Measurements from ENCODE around the gene IGSF3.
"Not testable (repeated sequence)": the region's sequence is repeated elsewhere in the genome, so short reads cannot be mapped to it uniquely, and the experiment has no call there.

IGSF3 gene

DNA sequence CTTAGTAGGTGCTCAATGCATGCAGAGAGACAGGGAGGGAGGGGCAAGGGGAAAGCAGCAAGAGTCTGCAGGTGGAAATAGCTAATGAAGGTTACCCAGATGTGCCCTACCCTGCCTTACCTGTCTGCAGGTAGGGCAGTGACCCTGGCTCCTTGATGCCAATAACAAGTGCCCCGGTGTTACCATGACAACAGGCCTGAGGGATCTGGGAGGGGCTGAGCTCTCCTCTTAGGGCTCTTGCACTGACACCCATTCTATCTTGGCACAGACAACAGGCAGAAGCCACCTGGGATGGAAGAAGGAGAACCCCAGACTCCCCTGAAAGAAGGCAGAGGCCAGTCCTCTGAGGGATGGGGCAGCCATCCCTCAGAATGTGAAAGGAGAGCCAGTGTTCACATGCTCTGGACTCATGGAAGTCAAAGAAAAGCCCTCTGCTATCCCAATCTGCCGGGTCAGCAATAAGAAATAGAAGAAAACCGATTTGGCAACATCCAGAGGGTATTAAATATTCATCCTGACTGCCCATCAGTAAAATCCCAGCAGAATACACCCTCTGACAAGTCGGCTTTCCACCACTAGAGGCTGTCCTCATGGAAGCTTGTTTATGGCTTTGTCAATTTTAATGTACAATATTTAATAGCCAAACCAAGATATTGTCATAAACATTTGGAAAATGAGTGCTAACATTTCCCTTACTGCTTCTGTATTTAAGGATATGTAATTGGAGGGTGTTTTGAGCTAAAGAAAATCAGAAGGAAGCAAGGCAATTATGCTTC is 72.3 kb downstream of the IGSF3 start:
- not testable (repeated sequence) for DNase-seq

DNA sequence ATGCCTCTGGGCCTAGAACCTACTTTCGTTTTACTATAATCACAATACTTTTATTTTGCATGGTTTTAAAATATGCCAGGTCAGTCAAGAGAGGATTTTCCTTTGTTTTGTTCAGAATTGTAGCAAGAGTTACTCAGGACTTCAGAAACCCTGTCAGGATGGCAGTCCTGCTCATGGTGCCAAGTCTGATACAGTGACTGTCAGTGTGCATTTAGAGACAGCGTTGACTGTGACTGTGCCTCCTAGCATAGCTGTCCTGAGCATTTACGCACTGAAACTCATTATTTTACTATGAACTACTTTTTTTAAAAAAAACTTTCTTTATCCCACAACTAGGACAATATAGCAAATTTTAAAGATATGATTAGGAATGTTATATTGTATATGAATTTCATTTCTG is 73.6 kb downstream of the IGSF3 start:
- not testable (repeated sequence) for DNase-seq

DNA sequence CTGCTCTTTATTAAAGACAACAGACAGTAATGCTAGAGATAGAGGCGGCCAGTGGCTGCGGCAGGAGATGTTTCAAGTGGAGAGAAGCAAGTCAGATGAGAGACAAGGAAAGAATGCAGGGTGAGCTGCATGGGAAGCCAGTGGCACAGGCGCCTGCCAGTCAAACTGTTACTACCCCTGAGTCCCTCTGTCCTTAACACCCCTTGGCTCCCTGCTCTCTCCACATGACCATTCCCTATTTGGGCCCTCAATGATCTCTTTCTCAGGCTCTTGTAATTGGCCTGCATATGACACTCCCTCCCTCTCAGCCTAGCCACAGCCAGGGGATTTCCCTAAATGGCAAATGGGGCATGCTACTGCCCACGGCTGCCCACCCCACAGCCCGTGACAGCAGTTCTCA is 74.1 kb downstream of the IGSF3 start:
- not testable (repeated sequence) for DNase-seq

GRCh38 chr1:116591951-116592605 is 75.5 kb downstream of the IGSF3 start:
- DNase-seq: not testable (repeated sequence)

DNA sequence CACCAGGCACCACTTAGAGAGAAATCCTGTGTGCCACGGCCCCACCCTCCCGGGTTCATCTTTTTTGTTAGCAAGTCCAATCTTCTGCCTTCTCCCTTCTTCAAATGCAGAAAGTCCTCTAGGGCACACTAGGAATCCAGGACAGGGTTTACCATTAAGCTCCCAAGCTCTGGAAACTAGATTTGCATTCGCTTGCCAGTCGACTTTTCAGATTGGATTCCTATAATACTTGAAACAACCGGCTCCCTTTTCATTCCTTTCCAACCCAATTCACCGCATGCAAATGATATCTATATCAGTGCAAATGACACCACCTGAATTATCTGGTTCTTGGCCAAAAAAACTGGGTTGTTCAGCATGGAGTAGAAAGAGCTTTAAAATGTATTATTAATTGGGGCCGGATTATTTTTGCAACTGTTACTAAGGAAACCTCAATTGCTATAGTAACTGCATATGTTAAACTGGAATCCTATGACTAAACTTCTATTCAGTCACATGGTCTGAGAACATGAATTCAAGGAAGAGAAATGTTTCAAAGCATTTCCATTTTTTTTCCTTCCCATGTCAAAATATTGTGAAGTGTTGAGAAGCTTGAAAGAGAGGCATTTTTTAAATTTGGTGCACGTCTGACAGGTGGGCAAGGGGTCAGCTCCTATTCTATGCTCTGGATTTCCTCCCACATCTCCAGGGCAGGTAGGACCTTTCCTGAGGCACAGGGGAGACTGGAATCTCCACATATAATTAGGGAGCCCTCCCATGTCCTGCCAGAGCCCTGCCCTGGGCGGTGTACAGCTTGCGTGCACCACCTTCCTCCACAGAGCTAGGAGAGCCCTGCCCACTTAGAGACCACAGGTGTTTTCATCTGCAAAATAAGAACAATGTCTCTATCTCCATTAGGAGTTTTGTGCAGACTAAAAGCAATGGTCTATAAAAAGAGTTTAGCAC is 76.3 kb downstream of the IGSF3 start:
- DNase-seq: not testable (repeated sequence)

- not testable (repeated sequence) for DNase-seq
Observed at GRCh38 chr1:116590359-116591005, 77.1 kb downstream of the IGSF3 start.

- not testable (repeated sequence) for DNase-seq
Observed at GRCh38 chr1:116589101-116589735, 78.3 kb downstream of the IGSF3 start.

DNA sequence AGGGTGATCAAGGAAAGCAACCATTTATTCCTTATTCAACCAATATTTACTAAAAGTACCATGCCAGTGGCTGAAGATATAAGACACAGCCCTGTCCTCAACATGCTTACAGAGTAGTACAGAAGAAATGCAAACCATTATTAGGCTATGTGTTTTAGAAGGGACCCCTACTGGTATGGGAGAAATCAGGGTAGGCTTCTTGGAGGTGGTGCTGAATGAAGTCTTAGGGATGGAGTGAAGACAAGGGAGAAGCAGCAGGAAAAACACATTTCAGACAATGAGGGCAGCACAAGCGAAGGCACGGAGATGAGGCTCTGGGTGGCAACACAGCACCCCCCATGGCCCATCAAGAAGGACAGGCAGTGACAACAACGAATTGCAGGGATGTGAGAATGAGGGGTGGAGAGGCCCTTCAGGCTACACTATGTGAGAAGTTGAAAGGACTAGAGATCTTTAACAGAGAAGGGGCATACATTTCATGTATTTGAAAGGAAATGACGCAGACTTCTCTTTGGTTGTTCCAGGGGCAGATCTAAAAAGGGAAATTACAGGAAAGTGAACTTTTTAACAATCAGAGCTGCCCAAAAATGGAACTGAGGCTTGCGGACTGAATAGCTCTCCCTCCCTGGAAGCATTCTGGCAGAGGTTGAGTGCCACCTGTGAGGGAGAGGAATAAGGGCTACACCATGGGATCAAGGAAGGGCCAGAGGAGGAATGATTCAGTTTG is 79.9 kb downstream of the IGSF3 start:
- no peak for DNase-seq

GRCh38 chr1:116586741-116587143 is 80.8 kb downstream of the IGSF3 start:
- DNase-seq: no peak

DNA sequence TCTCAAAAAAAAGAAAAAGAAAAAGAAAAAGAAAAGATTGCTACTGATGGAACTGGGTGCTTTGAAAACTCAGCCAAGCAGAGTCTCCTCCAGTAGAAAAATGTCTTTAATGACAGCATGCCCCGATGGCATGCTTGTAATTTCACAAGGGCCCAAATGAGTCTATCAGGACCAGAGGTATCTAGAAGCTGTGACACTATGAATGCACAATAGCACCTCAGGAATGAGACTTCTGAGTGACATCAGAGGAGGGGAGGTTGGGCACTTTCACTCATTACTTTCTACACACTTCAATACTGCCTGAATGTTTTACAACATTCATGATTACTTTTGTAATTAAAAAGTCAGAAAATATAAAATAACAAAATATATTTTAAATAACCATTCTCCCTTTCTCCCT is 81.6 kb downstream of the IGSF3 start:
- DNase-seq: no peak

DNA sequence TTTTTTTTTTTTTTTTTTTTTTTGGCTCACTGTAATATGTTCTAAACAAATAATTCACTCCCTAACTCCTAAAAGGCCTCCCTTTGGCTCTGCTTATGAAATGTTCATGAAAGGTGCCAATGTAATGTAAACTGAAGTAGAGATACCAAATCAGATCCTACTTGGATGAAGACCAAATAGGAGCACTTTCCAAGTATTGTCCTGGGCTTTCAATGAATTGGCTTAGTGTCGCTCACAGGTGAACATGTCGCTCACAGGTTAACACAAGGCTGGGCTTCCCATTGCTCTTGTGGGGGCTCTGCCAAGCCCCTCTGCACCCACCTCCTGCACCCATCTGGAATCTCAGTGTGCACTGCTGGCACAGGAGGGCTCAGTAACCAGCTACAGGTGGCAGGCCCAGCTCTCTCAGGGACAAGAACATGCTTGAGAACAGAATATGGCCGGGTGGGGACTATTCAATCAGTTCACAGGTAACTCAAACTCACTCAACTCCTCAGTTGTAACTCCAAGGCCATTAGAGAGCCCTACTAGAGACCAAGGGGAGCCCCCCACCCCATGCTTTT is 86.1 kb downstream of the IGSF3 start:
- DNase-seq: no peak

- DNase-seq: no peak
Observed at GRCh38 chr1:116580446-116581322, 86.8 kb downstream of the IGSF3 start.

- DNase-seq: no peak
Observed at GRCh38 chr1:116579259-116579875, 88.2 kb downstream of the IGSF3 start.

DNA sequence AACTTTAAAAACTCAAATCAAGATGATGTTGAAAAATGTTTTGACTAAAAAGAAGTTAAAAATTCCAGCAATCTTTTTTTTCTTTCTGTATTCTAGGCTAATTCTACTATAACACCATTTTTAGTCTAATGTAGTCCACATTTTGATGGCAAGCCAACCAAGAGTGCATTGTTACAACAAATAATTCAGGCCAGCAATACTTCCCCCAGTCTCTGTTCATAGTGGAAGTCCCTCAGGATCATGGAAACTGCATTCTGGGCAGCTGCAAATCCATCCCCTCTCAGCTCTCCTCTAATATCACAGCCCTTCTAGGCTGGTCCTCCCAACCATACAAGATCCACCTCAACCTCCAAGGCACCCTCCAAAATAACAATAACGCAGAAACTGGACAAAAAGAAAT is 89.0 kb downstream of the IGSF3 start:
- no peak for DNase-seq

DNA sequence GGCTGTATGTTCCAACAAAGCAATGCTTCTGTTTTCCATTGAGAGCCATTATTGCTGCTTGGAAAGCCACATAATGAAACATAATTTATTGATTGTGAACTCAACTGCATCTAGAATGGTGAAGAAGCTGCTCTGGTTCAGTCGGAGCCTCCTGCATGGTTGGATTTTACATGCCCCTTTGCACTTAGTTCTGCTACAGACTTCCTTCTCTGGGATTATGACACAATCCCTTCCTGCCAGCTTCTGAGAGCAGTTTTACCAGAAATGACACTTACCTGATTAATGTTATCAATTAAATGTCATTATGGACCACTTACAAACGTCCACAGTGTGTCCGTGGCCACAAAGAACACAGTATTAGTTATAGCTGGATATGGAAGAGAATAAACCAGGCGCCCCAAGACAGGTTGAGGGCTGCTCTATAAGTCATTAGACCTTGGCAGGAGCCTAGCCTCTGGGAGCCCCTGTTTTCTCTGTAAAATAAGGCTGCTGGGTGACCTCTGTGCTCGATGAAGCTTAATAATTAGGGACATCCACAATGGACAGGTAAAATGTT is 89.7 kb downstream of the IGSF3 start:
- no peak for DNase-seq

DNA sequence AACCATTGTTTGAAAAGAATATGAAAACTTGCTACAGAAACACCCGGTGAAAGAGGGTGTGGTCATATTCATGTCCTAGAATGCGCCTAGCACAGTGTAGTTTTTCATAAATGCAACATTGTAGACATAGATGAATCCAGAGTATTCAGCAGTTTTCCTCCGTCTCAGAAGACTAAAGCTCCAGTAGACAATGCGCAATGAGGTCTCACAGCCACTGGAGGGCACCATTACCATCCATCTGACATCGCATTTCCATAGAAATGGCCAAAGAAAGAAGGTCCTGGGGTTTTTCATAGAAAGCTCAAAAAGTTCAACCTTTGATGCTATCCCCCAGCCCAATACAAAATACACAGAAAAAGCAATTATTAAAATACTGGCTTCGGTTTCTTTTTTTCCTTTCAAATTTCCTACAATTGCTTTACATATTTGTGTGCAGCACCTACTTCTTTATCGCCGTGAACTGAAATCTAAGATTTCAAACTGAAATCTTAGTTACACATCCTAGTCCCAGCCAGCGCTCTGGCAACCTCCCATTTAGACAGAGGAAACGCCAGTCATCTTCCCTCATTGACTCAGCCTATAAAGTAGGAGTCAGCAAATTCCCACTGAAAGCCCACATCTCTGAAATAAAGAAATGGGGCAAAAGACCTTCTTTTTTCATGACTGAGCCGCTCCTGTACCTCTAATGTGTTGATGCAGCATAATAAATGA is 92.8 kb downstream of the IGSF3 start:
- DNase-seq: peak; percentile 50

- no peak for DNase-seq
Observed at GRCh38 chr1:116573431-116574095, 94.0 kb downstream of the IGSF3 start.

DNA sequence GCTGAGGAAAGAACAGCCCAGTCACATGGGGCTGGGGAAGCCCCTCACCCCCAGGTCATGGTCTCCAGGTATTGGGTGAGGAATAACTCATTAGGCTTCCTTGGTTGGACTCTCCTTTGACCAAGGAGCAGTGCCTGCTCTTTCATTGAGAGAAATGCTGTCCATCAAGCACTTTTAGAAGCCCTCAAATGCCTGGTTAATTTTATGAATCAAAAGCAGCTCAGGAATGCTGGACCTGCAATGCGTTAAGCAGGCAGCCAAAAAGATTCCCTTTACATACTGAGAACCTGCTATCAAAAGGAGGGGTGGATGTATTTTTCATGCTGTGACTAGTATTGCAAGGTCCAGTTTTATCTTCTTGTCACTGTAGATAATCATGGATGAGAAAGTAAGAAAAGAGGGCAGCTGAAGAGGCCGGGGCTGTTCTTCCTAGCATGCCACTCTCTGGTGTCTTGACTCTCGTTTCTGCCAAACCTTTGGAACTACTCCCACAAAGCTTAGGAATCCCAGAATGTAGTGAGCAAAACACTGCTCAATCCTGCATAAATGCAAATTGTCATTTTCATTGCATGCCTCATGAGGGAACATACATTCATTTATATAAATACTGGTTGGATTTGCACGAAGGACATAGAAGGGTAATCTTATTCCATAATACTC is 94.6 kb downstream of the IGSF3 start:
- no peak for DNase-seq
